22Rv1 (cell line): ENCODE measurements around the gene DCUN1D3.

Experiments
- ZFX ChIP-seq: fragments of 450-650 bp; IDR thresholded peaks from 2 replicates; pipeline ENCODE4 v1.6.1; 2017; ENCODE audit warnings: antibody characterized with exemption, borderline replicate concordance
- TF ChIP-seq, protein P1 (sequence below): fragments of 450-650 bp; IDR thresholded peaks from 2 replicates; pipeline ENCODE4 v1.5.1; 2017; ENCODE audit warnings: mild to moderate bottlenecking

DNA sequence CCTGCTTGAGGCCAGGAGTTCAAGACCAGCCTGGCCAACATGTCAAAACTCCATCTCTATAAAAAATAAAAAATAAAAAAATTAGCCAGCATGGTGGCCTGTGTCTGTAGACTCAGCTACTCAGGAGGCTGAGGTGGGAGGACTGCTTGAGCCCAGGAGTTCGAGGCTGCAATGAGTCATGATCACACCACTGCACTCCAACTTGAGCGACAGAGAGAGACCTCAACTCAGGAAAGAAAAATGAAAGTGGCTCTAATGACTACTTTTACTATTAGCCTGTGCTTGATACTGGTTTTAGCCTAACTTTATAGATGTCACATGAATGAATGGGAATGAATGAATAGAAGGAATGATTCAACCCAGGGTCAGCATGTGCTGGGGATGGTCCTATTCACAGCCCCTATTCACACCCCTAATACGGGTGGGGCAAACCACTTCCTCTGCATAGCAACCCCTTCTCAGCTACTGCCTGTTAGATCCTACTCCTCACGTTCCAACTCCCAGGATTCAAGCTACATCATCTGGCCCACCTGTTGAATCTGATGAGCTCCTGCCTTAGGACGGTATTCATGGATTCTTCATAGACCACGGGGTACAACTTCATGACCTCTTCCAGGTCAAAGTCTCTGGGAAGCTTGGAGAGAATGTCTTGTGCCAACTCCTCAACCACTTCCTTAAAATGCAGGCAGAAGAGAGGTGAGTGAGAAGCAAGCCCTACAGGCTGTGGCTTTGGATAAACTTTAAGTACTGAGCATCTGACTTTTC lies 40.9 kb upstream of the DCUN1D3 start:
- TF ChIP-seq, protein P1, sequence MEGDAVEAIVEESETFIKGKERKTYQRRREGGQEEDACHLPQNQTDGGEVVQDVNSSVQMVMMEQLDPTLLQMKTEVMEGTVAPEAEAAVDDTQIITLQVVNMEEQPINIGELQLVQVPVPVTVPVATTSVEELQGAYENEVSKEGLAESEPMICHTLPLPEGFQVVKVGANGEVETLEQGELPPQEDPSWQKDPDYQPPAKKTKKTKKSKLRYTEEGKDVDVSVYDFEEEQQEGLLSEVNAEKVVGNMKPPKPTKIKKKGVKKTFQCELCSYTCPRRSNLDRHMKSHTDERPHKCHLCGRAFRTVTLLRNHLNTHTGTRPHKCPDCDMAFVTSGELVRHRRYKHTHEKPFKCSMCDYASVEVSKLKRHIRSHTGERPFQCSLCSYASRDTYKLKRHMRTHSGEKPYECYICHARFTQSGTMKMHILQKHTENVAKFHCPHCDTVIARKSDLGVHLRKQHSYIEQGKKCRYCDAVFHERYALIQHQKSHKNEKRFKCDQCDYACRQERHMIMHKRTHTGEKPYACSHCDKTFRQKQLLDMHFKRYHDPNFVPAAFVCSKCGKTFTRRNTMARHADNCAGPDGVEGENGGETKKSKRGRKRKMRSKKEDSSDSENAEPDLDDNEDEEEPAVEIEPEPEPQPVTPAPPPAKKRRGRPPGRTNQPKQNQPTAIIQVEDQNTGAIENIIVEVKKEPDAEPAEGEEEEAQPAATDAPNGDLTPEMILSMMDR: no peak
- TF ChIP-seq ZFX: no peak
